GM19468 (cell line): ENCODE measurements around the gene PALD1.
"Not testable (repeated sequence)": the region's sequence is repeated elsewhere in the genome, so short reads cannot be mapped to it uniquely, and the experiment has no call there.

Source experiments
- ATAC-seq: cut with Tn5 transposase; IDR thresholded peaks from one replicate; pipeline ENCODE4 v1.9.1; 2021; ENCODE audit warnings: mild to moderate bottlenecking, moderate library complexity, moderate number of reproducible peaks; ENCODE audit not compliant: unreplicated experiment; ENCODE audit errors: extremely low read depth

Gene PALD1

DNA sequence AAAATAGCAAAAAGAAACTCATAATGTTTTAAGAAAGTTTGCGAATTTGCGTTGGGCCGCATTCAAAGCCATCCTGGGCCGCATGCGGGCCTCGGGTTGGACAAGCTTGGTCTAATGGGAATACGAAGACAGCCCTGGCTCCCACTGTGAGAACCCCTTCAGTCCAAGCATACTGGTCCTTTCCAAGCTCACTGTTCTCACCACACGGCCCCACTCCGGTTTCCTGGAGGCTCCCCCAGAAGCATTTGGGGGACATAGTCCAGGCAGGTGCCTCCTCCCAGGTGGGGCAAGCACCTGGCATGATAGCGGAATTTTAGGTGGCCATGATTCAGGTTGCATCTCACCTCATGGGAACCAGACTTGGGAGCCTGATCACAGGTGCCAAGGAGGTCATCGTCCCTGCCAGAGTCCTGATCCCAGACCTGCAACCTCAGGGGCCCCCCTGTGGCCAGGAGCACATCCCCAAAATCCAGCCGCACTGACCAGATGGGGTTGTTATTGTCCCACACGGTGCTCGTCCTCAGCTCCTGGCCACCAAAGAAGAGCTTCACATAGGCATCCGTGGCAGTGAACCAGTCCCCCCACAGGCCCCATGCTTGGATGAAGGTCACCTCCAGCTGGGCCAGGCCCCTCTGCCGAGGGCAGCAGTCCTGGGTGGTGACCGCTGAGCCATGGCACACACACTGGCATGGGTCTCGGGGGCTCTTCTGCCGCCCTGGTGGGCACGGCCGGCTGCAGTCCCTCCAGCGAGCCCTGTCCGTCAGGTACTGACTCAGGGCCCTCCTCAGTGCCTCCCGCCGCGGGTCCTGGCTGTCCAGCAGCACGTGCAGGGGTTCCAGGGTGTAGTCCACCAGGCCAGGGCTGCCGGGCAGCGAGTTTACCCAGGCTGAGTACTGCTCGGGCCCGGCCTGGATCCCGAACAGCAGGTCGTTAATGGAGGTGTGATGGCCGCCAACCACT is 119.6 kb downstream of the PALD1 start:
- ATAC-seq = no peak

- ATAC-seq = no peak
Measured at GRCh38 chr10:70598857-70599295, 120.3 kb downstream of the PALD1 start.

DNA sequence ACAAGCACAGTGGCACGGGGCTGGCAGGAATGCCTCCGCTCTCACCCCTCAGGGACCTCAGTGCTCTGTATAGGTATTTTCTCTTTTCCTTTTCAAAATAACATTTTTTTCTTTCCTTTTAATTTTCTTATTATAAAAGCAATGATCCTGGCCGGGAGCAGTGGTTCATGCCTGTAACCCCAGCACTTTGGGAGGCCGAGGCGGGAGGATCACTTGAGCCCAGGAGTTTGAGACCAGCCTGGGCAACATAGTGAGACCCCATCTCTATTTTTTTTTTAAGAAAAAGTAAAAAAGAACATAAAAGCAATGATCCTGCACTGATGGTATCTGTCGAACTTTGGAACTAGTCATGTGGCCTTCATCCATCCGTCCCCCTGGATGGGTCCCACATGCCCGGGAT is 120.8 kb downstream of the PALD1 start:
- no peak for ATAC-seq

DNA sequence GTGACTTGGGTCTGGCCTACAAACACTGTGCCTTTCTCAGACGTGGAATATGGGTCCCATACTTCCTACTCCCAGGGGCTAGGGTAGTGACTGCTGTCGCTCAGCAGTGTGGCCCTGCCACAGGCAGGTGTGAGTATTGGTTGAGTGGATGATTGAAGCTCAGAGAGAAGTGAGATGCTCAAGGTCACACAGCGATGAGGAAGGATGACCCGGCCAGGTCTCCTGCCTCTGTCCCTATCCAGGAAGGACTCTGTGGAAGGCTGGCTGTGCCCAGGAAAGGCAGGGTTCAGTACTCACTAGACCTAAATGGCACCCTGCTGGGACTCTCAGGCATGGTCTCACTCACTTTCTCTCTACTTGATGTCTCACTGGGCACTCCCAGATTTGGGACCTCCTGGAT is 121.2 kb downstream of the PALD1 start:
- no peak for ATAC-seq

DNA sequence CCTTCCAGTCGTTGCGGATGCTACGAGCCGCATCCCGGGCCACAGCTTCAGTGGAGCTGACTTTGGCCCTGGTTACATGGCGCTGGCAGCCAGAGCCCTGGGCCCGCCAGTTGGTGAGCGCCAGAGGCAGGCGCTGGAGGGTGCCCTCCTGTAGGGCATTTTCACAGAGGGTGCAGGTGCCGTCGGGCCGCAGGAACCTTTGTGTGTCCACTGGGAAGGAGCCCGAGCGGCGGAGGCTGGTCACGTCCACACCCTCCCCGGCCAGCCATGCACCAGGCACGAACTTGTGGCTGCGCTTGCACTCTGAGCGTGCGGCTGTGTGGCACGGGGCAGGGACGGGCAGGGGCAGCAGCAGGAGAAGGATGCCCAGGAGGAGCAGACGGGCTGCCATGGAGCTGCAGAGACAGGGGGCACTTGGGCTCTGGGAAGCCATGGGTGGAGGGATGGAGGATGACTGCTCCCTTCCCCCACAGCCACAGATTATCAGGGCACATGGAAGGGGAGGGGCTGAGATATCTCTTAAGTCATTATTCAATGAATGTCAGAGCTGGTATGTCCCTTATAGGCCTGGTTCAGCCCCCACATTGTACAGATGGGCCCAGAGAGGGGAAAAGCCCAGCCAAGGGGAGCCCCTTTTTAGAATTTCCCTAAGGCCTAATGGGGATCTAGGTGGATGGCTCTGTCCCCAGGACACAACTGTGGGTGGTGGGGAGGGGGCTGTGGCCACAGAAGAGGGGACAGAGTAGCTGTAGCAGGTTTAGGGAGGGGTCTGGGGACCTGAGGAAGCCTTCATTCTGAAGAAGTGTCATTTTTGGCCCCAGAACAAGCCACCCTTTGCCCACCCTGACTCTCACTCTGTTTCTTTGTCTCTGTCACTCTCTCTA is 122.2 kb downstream of the PALD1 start:
- ATAC-seq = no peak

GRCh38 chr10:70601746-70602145 is 123.2 kb downstream of the PALD1 start:
- ATAC-seq = no peak

DNA sequence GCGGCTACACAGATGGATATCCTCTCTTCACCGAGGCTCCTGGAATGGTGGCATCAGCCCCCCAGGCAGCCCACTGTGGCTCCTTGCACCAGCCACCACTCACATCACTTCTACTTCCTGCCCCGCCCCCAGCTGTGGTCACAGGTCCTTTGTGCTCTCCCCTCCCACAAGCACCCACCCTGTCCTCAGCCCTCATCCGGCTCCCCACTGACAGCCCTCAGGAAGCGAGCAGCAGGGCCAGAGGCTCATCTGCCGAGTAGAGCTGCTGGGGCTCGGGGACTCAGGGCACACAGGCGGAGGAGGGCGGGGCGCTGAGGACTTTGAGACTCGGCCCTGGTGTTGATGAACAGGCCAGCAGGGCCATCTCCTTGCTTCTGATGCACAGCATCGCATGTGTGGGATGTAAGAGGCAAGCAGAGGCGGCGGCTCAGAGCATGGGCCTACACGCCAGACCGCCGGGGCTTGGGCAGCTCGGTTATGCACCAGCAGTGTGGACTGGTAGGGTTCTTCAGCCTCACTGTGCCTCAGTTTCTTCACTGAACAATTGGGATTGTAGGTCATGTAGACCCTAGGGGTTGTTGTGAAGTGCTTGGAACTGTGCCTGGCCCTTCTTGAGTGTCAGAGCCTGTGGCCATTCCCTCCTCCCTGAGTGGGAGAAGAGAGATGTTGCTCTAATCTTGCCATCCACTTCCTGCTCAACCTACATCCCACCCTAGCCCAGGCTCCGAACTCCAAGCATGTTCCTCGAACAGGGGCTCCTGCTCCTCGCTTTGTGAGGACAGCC is 124.3 kb downstream of the PALD1 start, which contains the start of gene PRF1:
Gene PRF1 (minus strand): TSS at position 77 of the 784 bp plus-strand sequence. CDS start 1,839 bp downstream, outside the sequence.
- no peak for ATAC-seq

- no peak for ATAC-seq
Measured at GRCh38 chr10:70603449-70603801, 124.9 kb downstream of the PALD1 start.

- no peak for ATAC-seq
Measured at GRCh38 chr10:70604106-70604505, 125.5 kb downstream of the PALD1 start.

DNA sequence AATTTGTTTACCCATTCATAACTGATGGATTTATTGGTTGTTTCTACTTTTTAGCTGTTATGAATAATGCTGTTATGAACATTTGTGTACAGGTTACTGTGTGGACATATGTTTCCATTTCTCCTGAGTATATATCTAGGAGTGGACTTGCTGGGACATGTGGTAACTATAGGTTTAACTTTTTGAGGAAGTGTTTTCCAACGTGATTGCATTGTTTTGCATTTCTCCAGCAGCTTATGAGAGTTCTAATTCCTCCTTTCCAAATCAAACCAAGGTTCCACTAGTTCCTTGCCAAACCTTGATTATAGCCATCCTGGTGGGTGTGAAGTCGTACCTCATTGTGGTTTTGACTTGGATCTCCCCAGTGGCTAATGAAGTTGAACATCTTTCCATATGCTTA is 126.6 kb downstream of the PALD1 start:
- ATAC-seq = no peak

DNA sequence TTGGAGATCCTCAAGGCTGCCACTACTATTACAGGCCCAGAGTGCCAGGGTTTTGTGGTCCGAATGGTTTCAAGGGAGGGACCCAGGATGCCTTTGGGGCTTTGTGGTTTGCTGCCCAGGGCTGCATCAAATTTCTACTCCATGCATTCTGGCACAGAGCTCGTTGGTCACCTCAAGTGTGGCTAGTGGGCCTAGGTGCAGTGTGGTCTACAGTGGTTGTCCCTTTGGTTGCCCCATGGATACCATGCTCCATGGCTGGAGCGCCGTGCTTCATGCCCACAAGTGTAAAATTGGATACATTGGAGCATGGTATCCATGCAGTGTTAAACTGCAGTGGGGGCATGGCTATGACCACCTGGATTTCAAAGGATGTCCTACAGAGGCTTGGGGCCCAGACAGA is 129.4 kb downstream of the PALD1 start:
- no peak for ATAC-seq

GRCh38 chr10:70613941-70614340 is 135.4 kb downstream of the PALD1 start:
- ATAC-seq = no peak

DNA sequence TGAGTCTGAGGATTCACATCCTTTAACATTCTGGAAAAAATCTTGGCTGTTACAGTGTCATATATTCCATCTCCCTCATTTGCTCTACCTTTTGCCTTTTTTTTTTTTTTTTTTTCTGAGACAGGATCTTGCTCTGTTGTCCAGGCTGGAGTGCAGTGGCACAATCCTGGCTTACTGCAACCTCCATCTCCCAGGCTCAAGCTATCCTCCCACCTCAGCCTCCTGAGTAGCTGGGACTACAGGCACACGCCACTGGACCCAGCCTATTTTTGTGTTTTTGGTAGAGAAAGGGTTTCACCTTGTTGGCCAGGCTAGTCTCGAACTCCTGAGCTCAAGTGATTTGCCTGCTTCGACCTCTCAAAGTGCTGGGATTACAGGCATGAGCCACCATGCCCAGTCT is 135.8 kb downstream of the PALD1 start:
- not testable (repeated sequence) for ATAC-seq

- no peak for ATAC-seq
Measured at GRCh38 chr10:70615211-70615610, 136.6 kb downstream of the PALD1 start.

DNA sequence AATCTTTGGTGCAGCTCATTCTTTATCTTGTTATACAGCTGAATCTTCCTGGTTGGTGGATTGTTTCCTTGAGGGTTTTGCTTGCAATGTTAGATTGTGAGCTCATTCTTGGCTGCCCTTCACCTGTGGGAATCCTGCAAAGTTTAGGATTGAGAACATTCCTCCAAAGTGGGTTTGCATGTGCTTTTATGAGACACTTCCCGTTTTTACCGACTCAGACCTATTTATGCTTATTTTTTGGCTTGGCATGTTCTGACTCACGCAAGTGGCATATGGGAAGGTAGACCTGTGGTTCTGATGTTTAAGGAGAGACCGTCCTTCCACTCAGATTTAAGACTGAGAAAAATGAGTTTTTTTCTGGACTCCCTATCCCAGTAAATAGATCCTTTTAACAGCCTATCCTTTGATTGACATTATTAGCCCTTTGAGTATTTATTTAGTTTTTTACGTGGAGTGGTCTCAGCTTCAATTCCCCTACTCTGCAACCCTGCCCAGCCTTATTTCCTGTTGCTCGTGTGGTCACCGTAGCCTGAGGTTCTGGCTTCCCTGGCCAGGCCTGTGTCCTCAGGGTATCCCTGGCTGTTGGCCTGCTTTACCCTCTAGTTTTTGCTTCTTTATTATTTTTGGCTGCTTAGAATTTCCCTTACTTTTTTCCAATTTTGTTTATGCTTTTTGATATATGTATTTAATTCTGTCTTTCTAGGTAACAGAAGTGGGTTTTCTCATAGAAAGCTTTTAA is 137.4 kb downstream of the PALD1 start:
- ATAC-seq = no peak

DNA sequence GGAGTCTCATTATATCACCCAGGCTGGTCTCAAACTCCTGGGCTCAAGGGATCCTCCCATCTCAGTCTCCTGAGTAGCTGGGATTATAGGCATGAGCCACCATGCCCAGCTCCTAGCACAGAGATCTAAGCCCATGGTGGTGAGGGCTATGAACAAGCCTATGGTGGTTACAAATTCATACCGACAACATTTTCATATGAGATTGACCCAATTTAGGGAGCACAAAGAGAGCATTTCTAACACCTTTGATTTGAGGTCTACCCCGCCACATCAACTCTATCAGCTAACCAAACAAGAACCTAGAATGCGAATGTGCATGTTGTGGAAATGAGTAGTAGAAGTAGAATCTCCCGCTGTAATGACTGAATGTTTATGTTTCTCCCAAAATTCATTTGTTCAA is 138.2 kb downstream of the PALD1 start:
- no peak for ATAC-seq
